Activated CD8-positive, alpha-beta memory T cell treated with anti-CD3 and anti-CD28 coated beads, Interleukin-2, amount 50 U/mL, for 24 hours (primary cell): ENCODE data around the gene SIGLEC1.

ENCODE experiments used
- DNase-seq: peaks from one replicate; pipeline ENCODE4 v3.0.0-alpha.2; 2020; ENCODE audit errors: extremely low read depth

Gene SIGLEC1

GRCh38 chr20:3712279-3712873 is at the start of gene SIGLEC1:
SIGLEC1 (minus strand) TSS chr20:3712600; CDS start chr20:3707128, 5,472 bp downstream.
- no peak for DNase-seq

GRCh38 chr20:3760655-3761348 is 48.4 kb upstream of the SIGLEC1 start:
- DNase-seq = no peak

- no peak for DNase-seq
These were observed 47.5 kb upstream of the SIGLEC1 start for GRCh38 chr20:3759884-3760283.

DNA sequence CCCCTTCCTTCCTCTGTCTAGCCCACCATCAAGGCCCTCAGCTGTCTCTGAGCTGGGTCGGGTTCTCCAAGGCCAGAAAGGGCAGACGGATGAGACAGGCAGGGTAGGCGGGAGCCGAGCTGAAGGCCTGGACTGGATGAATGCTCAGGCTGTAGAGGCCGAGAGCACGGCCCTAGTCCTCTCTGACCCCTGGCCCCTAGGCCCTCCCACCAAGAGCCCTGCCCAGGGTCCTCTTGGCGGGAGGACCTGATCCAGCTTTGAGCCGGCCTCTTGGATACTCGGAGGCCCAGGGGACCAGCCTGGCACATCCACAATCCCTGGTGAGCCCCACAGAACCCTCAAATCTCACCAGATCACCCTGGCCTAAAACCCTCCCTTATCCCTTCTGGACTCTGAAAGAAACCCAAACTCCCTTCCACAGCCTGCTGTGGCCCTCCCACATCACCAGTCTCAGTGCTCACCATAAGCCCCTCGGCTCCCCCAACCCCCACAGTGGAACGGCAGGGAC is 47.0 kb upstream of the SIGLEC1 start:
- DNase-seq = no peak

- no peak for DNase-seq
These were observed 46.2 kb upstream of the SIGLEC1 start for GRCh38 chr20:3758566-3758965.

- no peak for DNase-seq
These were observed 44.9 kb upstream of the SIGLEC1 start for GRCh38 chr20:3757268-3757667.

GRCh38 chr20:3755814-3756480 is 43.5 kb upstream of the SIGLEC1 start:
- no peak for DNase-seq

DNA sequence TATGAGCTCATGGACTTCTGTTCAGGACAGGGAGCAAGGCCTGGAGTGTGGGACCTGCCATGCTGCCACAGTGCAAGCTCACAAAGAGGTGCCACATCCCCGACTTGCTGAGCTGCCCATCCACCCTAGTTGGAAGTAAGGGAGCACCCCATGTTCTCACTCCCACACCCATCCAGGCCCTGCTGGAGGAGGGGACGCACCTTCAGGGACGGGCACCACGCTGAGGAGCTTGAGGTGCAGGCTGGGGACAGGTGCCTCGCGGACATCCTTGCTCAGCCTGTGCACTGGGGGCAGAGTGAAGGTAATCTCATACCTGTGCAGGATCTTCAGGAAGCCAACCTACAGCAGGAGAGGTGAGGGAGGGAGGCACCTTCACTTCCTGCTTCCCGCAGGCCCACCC is 42.9 kb upstream of the SIGLEC1 start:
- no peak for DNase-seq

- no peak for DNase-seq
These were observed 41.9 kb upstream of the SIGLEC1 start for GRCh38 chr20:3754276-3754630.

GRCh38 chr20:3753501-3754275 is 41.3 kb upstream of the SIGLEC1 start:
- DNase-seq = no peak

GRCh38 chr20:3753098-3753497 is 40.7 kb upstream of the SIGLEC1 start:
- DNase-seq = no peak

- no peak for DNase-seq
These were observed 40.0 kb upstream of the SIGLEC1 start for GRCh38 chr20:3752386-3752759.

DNA sequence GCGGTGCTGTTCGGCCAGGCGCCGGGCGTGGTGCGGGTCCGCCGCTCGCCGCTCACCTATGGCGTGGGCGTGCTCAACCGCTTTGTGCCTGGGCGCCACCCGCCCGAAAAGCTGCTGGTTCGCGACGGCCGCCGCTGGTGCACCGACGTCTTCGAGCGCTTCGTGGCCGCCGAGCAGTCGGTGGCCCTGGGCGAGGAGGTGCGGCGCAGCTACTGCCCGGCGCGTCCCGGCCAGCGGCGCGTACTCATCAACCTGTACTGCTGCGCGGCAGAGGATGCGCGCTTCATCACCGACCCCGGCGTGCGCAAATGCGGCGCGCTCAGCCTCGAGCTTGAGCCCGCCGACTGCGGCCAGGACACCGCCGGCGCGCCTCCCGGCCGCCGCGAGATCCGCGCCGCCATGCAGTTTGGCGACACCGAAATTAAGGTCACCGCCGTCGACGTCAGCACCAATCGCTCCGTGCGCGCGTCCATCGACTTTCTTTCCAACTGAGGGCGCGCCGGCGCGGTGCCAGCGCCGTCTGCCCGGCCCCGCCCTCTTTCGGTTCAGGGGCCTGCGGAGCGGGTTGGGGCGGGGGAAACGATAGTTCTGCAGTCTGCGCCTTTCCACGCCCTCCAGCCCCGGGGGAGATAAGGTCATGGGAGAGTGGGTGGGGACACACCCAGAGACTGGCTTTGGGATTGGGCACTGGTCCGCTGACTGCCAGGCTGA is 39.4 kb upstream of the SIGLEC1 start:
- no peak for DNase-seq

- no peak for DNase-seq
These were observed 38.9 kb upstream of the SIGLEC1 start for GRCh38 chr20:3751305-3751674.

GRCh38 chr20:3749689-3750531 is 37.5 kb upstream of the SIGLEC1 start:
- DNase-seq = no peak

DNA sequence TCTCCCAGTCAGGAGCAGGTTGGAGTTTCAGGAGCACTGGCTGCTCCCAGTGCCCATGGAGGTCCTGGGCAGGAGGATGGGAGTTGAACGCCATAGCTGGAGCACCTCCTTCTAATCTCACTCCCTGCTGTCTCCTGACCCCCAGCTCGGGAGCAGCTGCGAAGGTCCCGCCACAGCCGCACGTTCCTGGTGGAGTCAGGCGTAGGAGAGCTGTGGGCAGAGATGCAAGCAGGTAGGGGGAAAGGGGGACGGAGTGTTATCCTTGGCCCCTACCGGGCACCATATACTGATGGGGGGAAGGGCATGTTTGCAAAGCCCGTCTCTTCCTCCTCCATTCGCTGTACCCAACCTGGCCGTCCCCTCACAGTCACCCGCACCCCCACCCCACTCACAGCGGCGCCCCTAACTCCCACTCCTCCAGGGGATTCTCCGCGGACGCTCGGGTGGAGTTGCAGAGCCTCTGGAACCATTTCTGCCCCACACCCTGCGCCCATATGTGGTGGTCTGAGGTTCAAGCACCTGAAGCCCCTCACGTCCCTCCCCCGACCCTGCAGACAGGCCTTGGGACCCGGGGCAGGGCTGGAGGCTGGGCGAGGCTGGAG is 36.8 kb upstream of the SIGLEC1 start:
- no peak for DNase-seq

- no peak for DNase-seq
These were observed 35.7 kb upstream of the SIGLEC1 start for GRCh38 chr20:3748073-3748472.

DNA sequence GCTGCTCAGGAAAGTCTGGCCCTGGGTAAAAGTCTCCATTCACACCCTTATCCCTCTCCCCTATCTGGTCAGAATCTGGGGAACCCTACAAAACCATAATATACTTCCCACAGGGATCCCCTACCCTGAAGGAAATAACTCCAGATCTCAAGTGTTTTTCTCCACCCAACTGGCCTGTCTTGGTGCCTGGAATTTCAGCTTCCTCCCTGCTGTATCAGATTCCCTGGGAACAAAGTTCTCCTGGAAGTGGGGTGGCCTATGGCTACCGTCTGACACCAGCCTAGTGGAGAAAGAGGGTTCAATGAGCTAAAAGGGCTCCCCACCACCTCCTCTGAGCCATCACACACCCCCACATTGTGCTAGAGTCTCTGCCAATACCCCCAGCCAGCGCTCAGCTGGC is 35.1 kb upstream of the SIGLEC1 start:
- DNase-seq = no peak

GRCh38 chr20:3745686-3746173 is 33.3 kb upstream of the SIGLEC1 start:
- DNase-seq = no peak
